Stimulated activated CD8-positive, alpha-beta memory T cell treated with anti-CD3 and anti-CD28 coated beads, Interleukin-12 subunit alpha, Interleukin-12 subunit beta, amount 100 ng/mL, for 1 hour (primary cell): ENCODE measurements around the gene NUP93.

ENCODE experiments used
- DNase-seq: peaks from one replicate; pipeline ENCODE4 v3.0.0-alpha.2; 2020; ENCODE audit warnings: low read depth

The NUP93 gene

DNA sequence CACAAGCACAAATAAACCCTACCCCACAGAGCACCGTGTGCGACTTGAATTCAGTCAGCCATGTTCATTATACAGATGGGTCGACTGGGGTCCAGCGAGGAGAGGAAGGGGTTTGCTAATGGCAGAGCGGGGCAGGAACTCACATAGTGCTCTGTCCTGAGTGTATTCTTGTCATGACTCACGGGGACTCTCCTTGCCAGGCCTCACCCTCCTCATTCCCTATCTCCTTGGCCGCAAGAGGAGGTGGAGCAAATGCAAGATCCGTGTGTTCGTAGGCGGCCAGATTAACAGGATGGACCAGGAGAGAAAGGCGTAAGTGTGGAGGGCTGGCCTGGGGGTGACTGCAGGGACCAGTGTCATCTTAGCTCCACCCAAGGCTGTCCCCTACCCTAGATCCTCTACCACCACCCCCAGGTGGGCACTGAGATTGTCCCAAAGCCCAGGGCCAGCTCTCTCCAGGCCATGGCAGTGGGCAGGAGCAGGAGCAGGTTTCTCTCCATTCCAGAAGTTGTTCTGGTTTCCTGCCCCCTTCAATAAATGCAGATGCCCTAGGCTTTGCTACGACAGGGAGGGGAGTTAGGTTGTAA, 164.5 kb downstream of the NUP93 start:
- no peak for DNase-seq

DNA sequence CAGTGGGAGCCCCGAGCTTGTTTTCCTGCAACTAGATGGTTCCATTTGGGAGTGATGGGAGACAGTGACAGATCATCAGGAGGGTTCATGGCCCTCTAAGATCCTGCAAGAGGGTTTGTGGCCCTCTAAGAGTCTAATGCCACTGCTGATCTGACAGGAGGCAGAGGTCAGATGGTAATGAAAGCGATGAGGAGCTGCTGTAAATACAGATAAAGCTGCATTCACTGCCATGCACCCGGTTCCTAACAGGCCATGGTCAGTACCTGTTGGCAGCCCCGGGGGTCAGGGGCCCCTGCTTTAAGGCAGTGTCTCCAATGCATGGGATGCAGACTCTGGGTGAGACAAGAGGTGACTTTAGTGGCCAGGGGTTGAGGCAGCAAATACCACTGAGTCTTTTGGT, 165.9 kb downstream of the NUP93 start:
- no peak for DNase-seq

DNA sequence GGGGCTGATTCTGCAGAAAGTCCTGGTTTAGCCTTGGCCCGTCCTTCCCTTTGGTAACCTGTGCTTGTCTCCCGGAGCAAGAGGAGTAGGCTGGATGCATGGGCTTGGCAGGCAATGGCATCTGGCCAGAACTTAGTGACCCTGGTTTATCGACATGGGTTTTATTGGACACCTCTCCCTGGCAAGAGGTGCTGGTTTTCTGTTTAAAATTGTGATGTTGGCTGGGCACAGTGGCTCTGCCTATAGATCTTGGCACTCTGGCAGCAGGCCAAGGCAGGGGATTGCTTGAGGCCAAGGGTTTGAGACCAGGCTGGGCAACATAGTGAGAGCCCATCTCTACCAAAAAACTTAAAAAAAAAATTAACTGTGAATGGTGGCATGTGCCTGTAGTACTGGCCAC, 166.3 kb downstream of the NUP93 start:
- DNase-seq: no peak

DNA sequence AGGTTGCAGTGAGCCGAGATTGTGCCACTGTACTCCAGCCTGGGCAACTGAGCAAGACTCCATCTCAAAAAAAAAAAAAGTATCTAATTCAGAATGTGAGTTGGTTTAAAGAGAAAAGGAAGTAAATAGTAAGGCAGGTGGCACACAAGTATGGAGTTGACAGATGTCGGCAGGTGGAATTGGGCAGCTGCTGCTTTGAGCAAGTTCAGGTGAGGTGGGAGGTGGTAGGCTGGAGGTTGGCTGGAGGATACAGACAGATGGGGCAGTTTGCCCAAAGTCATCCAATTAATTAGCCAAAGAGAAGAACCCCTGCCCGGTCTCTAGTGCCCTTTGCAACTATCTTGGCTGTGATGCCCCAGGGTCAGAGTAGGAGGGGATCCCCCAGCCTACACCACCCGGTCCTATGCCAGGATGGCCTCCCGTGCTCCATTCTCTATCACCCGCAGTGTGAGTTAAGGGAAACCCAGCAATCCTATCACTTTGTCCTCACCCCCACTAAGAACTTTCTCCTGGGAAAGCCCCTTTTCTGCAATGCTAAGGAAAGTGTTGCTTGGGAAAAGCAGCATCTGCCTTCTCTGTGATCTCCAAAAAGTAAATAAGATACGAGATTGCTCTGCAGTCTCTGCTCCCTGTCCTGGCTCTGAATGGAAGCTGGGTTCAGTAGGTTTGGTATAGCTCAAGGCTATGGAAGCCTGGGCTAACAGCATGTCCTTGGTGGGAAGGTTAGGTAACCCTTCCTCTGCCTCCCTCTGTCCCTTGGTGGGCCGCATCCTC, 167.3 kb downstream of the NUP93 start:
- no peak for DNase-seq

DNA sequence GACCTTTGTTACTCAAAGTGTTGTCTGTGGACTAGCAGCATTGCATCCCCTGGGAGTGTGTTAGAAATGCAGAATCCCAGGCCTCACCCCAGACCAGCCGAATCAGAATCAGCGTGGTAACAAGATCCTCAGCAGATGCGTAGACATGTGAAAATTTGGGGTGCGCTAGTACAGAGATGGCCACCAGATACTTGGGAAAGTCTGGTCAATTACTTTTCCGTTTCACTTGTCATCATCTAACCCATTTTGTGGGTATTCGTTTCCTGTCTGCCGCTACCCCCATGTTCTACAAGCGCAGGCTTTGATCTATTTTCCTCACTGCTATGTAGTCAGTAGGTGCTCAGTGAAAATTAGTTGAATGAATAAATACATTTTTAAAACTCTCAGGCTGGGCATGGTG, 168.9 kb downstream of the NUP93 start:
- no peak for DNase-seq
